Stomach smooth muscle (tissue), 2 donors: Measurements from ENCODE around the gene SPRYD7.

Experiments
- H3K27ac ChIP-seq: one replicate; pipeline ENCODE4 v1.7.0; 2013; ENCODE audit warnings: mild to moderate bottlenecking, low read length, inconsistent platforms
- H3K27me3 ChIP-seq, 2 donors: one replicate each; pipeline ENCODE4 v1.7.0; 2013; ENCODE audit warnings: low read length in 2 of 2; ENCODE audit not compliant: insufficient read depth in 2 of 2, control insufficient read depth in 1 of 2
- H3K36me3 ChIP-seq, 2 donors: one replicate each; pipeline ENCODE4 v1.7.0; 2013; ENCODE audit warnings: low read length in 2 of 2; ENCODE audit not compliant: control insufficient read depth in 2 of 2, insufficient read depth in 2 of 2
- H3K4me1 ChIP-seq: one replicate; pipeline ENCODE4 v1.7.0; 2013; ENCODE audit warnings: low read length; ENCODE audit not compliant: control insufficient read depth, insufficient read depth
- H3K4me3 ChIP-seq, 2 donors: one replicate each; pipeline ENCODE4 v1.7.0; 2013; ENCODE audit warnings: low read length in 2 of 2
- H3K9ac ChIP-seq, 2 donors: one replicate each; pipeline ENCODE4 v1.7.0; 2013; ENCODE audit warnings: low read length in 2 of 2, mild to moderate bottlenecking in 1 of 2
- H3K9me3 ChIP-seq, 2 donors: one replicate each; pipeline ENCODE4 v1.7.0; 2013; ENCODE audit warnings: low read length in 2 of 2; ENCODE audit not compliant: control insufficient read depth in 2 of 2
- donor health status: healthy.
- donor health status: Pancreatic carcinoma.

SPRYD7 gene, protein sequence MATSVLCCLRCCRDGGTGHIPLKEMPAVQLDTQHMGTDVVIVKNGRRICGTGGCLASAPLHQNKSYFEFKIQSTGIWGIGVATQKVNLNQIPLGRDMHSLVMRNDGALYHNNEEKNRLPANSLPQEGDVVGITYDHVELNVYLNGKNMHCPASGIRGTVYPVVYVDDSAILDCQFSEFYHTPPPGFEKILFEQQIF

DNA sequence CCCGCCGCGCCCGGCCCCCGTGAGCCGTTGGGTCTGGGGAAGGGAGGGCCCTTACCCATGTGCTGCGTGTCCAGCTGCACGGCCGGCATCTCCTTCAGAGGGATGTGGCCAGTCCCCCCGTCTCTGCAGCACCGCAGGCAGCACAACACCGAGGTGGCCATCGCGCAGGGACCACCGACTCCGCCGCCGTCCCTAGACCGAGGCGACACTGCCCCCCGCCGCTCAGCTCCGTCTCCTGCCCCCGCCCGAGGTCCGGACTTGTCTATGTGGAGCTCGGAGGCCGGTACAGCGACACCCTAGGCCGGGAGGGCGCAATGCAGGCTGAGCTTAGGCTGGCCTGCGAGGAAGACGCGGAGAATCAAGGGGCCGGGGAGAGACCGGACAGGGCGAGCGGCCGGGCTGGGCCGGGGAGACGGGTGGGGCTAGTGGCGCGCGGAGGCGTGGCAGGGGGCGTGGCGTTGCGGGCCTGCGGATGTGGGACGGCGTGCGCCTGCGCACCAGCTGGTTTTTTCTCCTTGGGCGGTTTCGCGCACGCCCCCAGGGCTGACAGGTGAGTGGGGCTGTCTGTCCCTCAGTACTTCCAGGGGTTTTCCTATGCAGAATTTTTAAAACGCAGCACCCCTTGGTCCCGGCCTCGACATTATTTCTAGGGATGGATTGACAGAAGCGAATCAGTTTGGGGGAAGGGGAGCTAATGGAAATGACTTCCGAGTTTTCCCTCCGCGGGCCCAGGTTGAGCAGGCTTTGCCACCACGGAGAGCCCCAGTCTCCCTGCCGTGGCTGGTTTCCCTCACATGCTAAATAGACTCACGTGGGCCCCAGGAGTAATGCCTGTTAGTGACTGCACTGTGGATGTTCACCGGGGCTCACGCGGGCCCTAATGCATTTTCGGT is at the start of gene SPRYD7:
Gene SPRYD7 (minus strand): TSS at position 266 of the 893 bp plus-strand sequence. CDS start 105 bp downstream, at position 161.
- Histone ChIP-seq H3K27me3 (no peaks in the 10 kb centered on the region), H3K36me3 (no peaks in the 10 kb centered on the region), H3K4me1 (peaks cover 8% of the 10 kb centered on the region), H3K4me3 (peak within 1 kb of the TSS; percentile 88 to 95), H3K9ac (peak within 1 kb of the TSS; percentile 80 to 91), H3K27ac (peak within 1 kb of the TSS; percentile 65), H3K9me3 (no peaks in the 10 kb centered on the region)

GRCh38 chr13:49985129-49985528 is 49.0 kb upstream of the SPRYD7 start:
- no peaks in the 10 kb centered on the region for H3K9me3 ChIP-seq
- no peak overlapping the region for H3K27ac ChIP-seq
- H3K27me3 ChIP-seq, result no peaks in the 10 kb centered on the region
- peaks cover 6% of the 10 kb centered on the region for H3K4me1 ChIP-seq
- no peak overlapping the region for H3K4me3 ChIP-seq
- H3K36me3 ChIP-seq, result no peaks in the 10 kb centered on the region
- no peak overlapping the region for H3K9ac ChIP-seq

DNA sequence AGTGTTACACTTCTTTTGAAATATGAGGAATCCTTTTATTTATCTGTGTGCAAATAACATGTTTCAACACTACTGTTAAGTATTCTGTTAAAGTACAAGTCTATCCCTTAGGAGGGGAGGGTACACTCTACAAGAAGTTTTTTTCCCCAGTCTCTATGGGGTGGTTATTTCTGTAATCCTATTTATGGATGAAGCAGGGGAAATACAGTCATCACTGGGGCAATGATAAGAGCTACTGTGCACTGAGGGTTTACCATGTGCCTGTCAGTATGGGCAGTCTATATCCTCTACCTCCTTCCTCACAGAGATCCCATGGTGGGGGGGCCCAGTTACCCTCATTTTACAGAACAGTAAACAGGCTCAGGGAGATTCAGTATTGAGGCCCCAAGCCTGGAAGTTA is 44.1 kb upstream of the SPRYD7 start:
- H3K9me3 ChIP-seq, result no peaks in the 10 kb centered on the region

GRCh38 chr13:49977992-49978391 is 41.9 kb upstream of the SPRYD7 start:
- Histone ChIP-seq H3K36me3 (no peaks in the 10 kb centered on the region), H3K4me1 (no peaks in the 10 kb centered on the region), H3K27me3 (no peaks in the 10 kb centered on the region), H3K9ac (no peak overlapping the region), H3K27ac (no peak overlapping the region), H3K4me3 (no peak overlapping the region), H3K9me3 (no peaks in the 10 kb centered on the region)

More for the DNA sequence above, 44.1 kb upstream of the SPRYD7 start:
- Histone ChIP-seq H3K27ac (no peak overlapping the region), H3K4me3 (no peak overlapping the region), H3K4me1 (peaks cover 2% of the 10 kb centered on the region), H3K9ac (no peak overlapping the region), H3K27me3 (no peaks in the 10 kb centered on the region), H3K36me3 (no peaks in the 10 kb centered on the region)

DNA sequence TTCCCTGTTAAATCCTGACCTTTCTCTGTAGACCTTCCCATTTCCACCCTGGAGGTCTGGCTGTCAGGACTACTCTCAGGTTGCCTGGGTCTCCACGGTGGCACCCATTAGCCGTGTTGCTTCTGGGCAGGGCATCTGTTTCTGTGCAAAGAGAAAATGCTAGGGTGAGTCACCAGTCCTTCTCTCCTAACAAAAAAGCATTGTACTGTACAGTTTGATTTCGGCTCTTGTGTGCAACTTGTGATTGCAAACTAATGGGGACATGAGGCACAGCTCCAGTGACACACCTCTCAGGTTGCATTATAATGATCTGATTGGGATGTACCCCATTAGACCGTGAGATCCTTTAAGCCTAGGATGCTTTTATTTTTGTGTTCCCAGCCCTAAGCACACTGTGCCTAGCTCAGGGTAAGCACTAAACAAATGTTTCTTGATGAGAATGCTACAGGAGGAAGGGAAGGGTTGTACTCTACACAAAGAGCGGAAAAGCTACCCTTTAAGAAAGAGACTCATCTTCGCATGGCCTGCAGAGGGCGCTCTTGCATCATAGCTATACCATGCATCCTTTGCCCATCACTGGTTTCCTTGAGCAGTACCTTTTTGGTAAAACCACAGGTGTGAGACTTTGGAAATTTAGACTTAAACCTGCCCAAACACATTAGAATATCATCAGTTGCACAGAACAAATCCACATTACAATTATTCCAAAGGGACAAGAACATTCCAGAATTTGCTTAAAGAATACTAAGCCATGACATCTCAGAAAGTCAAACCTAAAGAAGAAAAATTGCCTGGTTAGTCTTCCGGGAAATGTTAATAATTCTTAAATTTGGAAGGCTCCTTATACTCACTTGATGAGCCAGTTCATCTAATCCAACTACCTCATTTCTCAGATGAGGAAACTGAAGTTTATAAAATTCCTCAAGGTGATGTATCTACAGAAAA is 40.4 kb upstream of the SPRYD7 start:
- Histone ChIP-seq H3K9ac (no peak overlapping the region), H3K36me3 (no peaks in the 10 kb centered on the region), H3K4me1 (no peaks in the 10 kb centered on the region), H3K27ac (no peak overlapping the region), H3K27me3 (no peaks in the 10 kb centered on the region), H3K9me3 (no peaks in the 10 kb centered on the region), H3K4me3 (peak overlapping the region in 1 of 2 donors; percentile 15)

GRCh38 chr13:49975826-49976225 is 39.7 kb upstream of the SPRYD7 start:
- no peak overlapping the region for H3K27ac ChIP-seq
- no peak overlapping the region for H3K9ac ChIP-seq
- no peaks in the 10 kb centered on the region for H3K27me3 ChIP-seq
- H3K4me3 ChIP-seq, result no peak overlapping the region
- no peaks in the 10 kb centered on the region for H3K36me3 ChIP-seq
- no peaks in the 10 kb centered on the region for H3K4me1 ChIP-seq
- H3K9me3 ChIP-seq, result no peaks in the 10 kb centered on the region

DNA sequence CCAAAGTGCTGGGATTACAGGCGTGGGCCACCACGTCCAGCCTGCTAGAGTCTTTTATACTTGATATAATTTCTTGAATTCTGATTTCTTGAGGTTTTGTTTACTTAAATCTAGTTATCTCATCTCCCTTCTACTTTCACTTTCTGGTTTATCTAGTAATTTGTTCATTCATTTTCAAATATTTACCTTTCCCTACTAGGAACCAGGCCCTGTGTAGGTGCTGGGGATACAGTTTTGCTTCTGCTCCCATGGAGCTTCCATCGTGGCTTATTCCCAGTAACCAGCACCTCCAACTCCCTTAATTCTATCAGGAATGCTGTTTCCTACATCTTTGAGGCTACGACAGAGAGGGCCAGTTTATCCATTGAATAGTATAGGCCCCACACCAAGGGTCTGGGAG is 36.6 kb upstream of the SPRYD7 start:
- H3K9me3 ChIP-seq, result no peaks in the 10 kb centered on the region
- H3K4me1 ChIP-seq, result no peaks in the 10 kb centered on the region
- no peak overlapping the region for H3K4me3 ChIP-seq
- no peak overlapping the region for H3K9ac ChIP-seq
- H3K27ac ChIP-seq, result no peak overlapping the region
- H3K27me3 ChIP-seq, result no peaks in the 10 kb centered on the region
- H3K36me3 ChIP-seq, result no peaks in the 10 kb centered on the region

GRCh38 chr13:49967456-49967855 is 31.3 kb upstream of the SPRYD7 start:
- Histone ChIP-seq H3K4me1 (no peaks in the 10 kb centered on the region), H3K27ac (no peak overlapping the region), H3K36me3 (no peaks in the 10 kb centered on the region), H3K9ac (no peak overlapping the region), H3K9me3 (peaks cover 2 to 3% of the 10 kb centered on the region in 2 donors), H3K27me3 (no peaks in the 10 kb centered on the region), H3K4me3 (no peak overlapping the region)

DNA sequence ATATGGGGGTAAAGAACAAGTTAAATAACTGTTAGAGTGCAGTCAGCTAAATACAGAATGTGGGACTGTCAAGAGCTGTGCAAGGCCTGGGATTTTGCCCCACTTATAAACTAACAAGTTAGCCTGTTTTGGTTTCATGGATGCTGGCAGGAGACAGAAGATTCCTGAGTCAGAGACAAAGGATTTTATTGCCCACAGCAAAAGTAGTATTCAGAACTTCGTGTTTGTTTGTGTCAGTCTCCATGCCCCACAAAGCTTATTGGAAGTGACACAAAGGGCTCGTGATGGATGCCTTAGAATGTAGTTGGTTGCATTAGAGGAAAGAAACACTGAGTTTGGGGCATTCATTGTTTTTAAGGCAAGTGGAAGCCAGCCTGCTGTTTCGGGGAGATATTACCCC is 22.2 kb upstream of the SPRYD7 start:
- Histone ChIP-seq H3K4me1 (no peaks in the 10 kb centered on the region), H3K36me3 (no peaks in the 10 kb centered on the region)

GRCh38 chr13:49956131-49956530 is 20.0 kb upstream of the SPRYD7 start:
- Histone ChIP-seq H3K36me3 (no peaks in the 10 kb centered on the region), H3K4me1 (no peaks in the 10 kb centered on the region), H3K27me3 (no peaks in the 10 kb centered on the region), H3K27ac (no peak overlapping the region), H3K9ac (no peak overlapping the region), H3K9me3 (no peaks in the 10 kb centered on the region), H3K4me3 (no peak overlapping the region)

More for the DNA sequence above, 22.2 kb upstream of the SPRYD7 start:
- Histone ChIP-seq H3K4me3 (no peak overlapping the region), H3K9me3 (no peaks in the 10 kb centered on the region), H3K27ac (no peak overlapping the region), H3K9ac (no peak overlapping the region), H3K27me3 (no peaks in the 10 kb centered on the region)
